Type B pancreatic cell (in vitro differentiated cells): ENCODE results near the gene CHD5. TPM values are rescaled to one million over a fixed set of nuclear protein-coding genes. Genes with fewer than 3 reads are reported as not detected.

Experiments
- DNase-seq: peaks from one replicate; pipeline ENCODE4 v3.0.0; 2021; ENCODE audit warnings: mixed read lengths; ENCODE audit not compliant: unreplicated experiment; ENCODE audit errors: extremely low spot score
- H3K27ac Mint-ChIP-seq: 2 replicates; pipeline ENCODE4 v1.8.0; 2021; ENCODE audit warnings: mild to moderate bottlenecking, mixed read lengths
- H3K27me3 Mint-ChIP-seq: 2 replicates; pipeline ENCODE4 v1.8.0; 2021; ENCODE audit warnings: mixed read lengths
- H3K36me3 Mint-ChIP-seq: 2 replicates; pipeline ENCODE4 v1.8.0; 2021; ENCODE audit warnings: mixed read lengths
- H3K4me1 Mint-ChIP-seq: one replicate; pipeline ENCODE4 v1.8.0; 2021; ENCODE audit warnings: mixed read lengths; ENCODE audit not compliant: unreplicated experiment
- H3K4me3 Mint-ChIP-seq: 2 replicates; pipeline ENCODE4 v1.8.0; 2021; ENCODE audit warnings: mild to moderate bottlenecking, mixed read lengths
- H3K9me3 Mint-ChIP-seq: 2 replicates; pipeline ENCODE4 v1.8.0; 2021; ENCODE audit warnings: mixed read lengths
- total RNA-seq: library from RNA; stranded (reverse); gene quantifications from 2 replicates; pipeline ENCODE4 v1.2.1, GENCODE V29; 2021; ENCODE audit warnings: low replicate concordance
- TF ChIP-seq, protein P1 (sequence below): fragments of 200-600 bp; sonication (generic); conservative IDR thresholded peaks from 2 replicates; pipeline ENCODE4 v1.5.0; 2021; ENCODE audit warnings: antibody characterized with exemption, mild to moderate bottlenecking

The CHD5 gene
- total RNA-seq, 1 donor from 2014 or later = 0.70 TPM

GRCh38 chr1:6207075-6207885 lies 27.2 kb upstream of the CHD5 start:
- H3K4me1 Mint-ChIP-seq = peaks cover 3% of the 10 kb centered on the region
- H3K9me3 Mint-ChIP-seq = no peaks in the 10 kb centered on the region
- peaks cover 4% of the 10 kb centered on the region for H3K36me3 Mint-ChIP-seq
- DNase-seq = no peak
- TF ChIP-seq, protein P1, sequence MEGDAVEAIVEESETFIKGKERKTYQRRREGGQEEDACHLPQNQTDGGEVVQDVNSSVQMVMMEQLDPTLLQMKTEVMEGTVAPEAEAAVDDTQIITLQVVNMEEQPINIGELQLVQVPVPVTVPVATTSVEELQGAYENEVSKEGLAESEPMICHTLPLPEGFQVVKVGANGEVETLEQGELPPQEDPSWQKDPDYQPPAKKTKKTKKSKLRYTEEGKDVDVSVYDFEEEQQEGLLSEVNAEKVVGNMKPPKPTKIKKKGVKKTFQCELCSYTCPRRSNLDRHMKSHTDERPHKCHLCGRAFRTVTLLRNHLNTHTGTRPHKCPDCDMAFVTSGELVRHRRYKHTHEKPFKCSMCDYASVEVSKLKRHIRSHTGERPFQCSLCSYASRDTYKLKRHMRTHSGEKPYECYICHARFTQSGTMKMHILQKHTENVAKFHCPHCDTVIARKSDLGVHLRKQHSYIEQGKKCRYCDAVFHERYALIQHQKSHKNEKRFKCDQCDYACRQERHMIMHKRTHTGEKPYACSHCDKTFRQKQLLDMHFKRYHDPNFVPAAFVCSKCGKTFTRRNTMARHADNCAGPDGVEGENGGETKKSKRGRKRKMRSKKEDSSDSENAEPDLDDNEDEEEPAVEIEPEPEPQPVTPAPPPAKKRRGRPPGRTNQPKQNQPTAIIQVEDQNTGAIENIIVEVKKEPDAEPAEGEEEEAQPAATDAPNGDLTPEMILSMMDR = no peak
- H3K4me3 Mint-ChIP-seq = peak overlapping the region; percentile 72
- peaks cover 3% of the 10 kb centered on the region for H3K27me3 Mint-ChIP-seq
- no peak overlapping the region for H3K27ac Mint-ChIP-seq

DNA sequence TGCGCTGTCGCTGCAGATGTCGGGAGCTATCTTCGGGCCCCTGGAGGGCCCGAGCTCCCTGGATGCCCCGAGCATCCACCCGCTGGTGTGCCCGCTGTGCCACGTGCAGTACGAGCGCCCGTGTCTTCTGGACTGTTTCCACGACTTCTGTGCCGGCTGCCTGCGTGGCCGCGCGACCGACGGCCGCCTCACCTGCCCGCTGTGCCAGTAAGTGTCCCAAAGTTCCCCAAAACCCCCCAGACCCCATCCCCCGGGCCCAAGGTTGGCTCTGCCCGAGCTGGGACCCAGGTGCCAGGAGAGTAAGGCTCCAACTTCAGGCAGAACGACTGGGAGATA lies 26.4 kb upstream of the CHD5 start:
- H3K27ac Mint-ChIP-seq = no peak overlapping the region
- H3K4me3 Mint-ChIP-seq = peak overlapping the region; percentile 72
- TF ChIP-seq, protein P1 = no peak

GRCh38 chr1:6205849-6206519 lies 25.9 kb upstream of the CHD5 start, which contains the start of gene RNF207:
TSS of gene RNF207 (plus strand) at chr1:6206119. CDS start at chr1:6206536, 417 bp downstream.
- Mint-ChIP-seq H3K4me3 (peak within 1 kb of the TSS; percentile 79), H3K27ac (peak within 1 kb of the TSS; percentile 68), H3K9me3 (no peaks in the 10 kb centered on the region), H3K27me3 (peaks cover 3% of the 10 kb centered on the region), H3K4me1 (peaks cover 3% of the 10 kb centered on the region), H3K36me3 (no peaks in the 10 kb centered on the region)
- TF ChIP-seq, protein P1 = no peak
- peak; percentile 85 for DNase-seq

More for the DNA sequence above, 26.4 kb upstream of the CHD5 start:
- Mint-ChIP-seq H3K9me3 (no peaks in the 10 kb centered on the region), H3K27me3 (peaks cover 3% of the 10 kb centered on the region), H3K36me3 (no peaks in the 10 kb centered on the region), H3K4me1 (peaks cover 3% of the 10 kb centered on the region)
- DNase-seq = no peak

- Mint-ChIP-seq H3K9me3 (no peaks in the 10 kb centered on the region), H3K27ac (no peak overlapping the region), H3K36me3 (peaks cover 9% of the 10 kb centered on the region), H3K4me3 (no peak overlapping the region), H3K4me1 (peaks cover 25% of the 10 kb centered on the region), H3K27me3 (peaks cover 3% of the 10 kb centered on the region)
- no peak for DNase-seq
- TF ChIP-seq, protein P1 = no peak
Observed at GRCh38 chr1:6202256-6202655, 22.1 kb upstream of the CHD5 start.

GRCh38 chr1:6200188-6200809 lies 20.2 kb upstream of the CHD5 start:
- Mint-ChIP-seq H3K4me3 (peak overlapping the region; percentile 90), H3K27me3 (no peaks in the 10 kb centered on the region), H3K9me3 (no peaks in the 10 kb centered on the region), H3K36me3 (peaks cover 18% of the 10 kb centered on the region), H3K27ac (peak overlapping the region; percentile 98), H3K4me1 (peaks cover 35% of the 10 kb centered on the region)
- TF ChIP-seq, protein P1 = no peak
- no peak for DNase-seq
